A549 (cell line): ENCODE measurements around the gene JOSD1. TPM values are rescaled to one million over a fixed set of nuclear protein-coding genes. Genes with fewer than 3 reads are reported as not detected.
A peak's percentile ranks its signal among the peaks of the same experiment; 100 is the strongest.
"Not testable (repeated sequence)": the region's sequence is repeated elsewhere in the genome, so short reads cannot be mapped to it uniquely, and the experiment has no call there.

ENCODE experiments used
- ATAC-seq, 2 experiments: fragments of 200-7000 bp in 1 of 2; fragments of >200 bp in 1 of 2; cut with Nextera tagmentation in 1 of 2; cut with Tn5 transposase in 1 of 2; 3 replicates each; pipeline versions ENCODE4 v1.8.0 to v1.9.1; 2018 to 2020; ENCODE audit warnings: mild to moderate bottlenecking in 1 of 2, moderate library complexity in 1 of 2
- CTCF ChIA-PET: fragments of 300-600 bp; sonication (Branson Sonifier 250); formaldehyde crosslinking; extraction: SDS; loops from one replicate; lab custom pipeline; 2021; ENCODE audit warnings: antibody characterized with exemption, inconsistent platforms; lab: Yijun Ruan, JAX
- POLR2A ChIA-PET: fragments of 350-600 bp; formaldehyde crosslinking; extraction: SDS; loops from one replicate; lab custom pipeline; 2021; ENCODE audit warnings: antibody characterized with exemption, inconsistent platforms; lab: Yijun Ruan, JAX
- DNase-seq, 2 experiments: peaks; one replicate each; pipeline versions ENCODE4 v3.0.0 to v3.0.0-alpha.2; 2011 to 2016; ENCODE audit warnings: low read depth in 1 of 2, low spot score in 1 of 2
- FAIRE-seq: peaks from 2 replicates; lab custom pipeline; 2011; peaks lifted over from hg19 to GRCh38; lab: Jason Lieb, UNC
- H3K27ac ChIP-seq, 2 experiments: fragments of >200 bp; sonication (Bioruptor Twin); formaldehyde crosslinking; 3 replicates each; pipeline ENCODE4 v1.5.1; 2016 to 2017
- H3K4me1 ChIP-seq: fragments of >200 bp; sonication (Bioruptor Twin); formaldehyde crosslinking; 3 replicates; pipeline ENCODE4 v1.6.1; 2016
- H3K4me2 ChIP-seq: fragments of >200 bp; sonication (Bioruptor Twin); formaldehyde crosslinking; 3 replicates; pipeline ENCODE4 v1.6.1; 2016
- H3K4me3 ChIP-seq: fragments of >200 bp; sonication (Bioruptor Twin); formaldehyde crosslinking; 3 replicates; pipeline ENCODE4 v1.5.1; 2016
- H3K9me3 ChIP-seq: fragments of >200 bp; sonication (Bioruptor Twin); formaldehyde crosslinking; 3 replicates; pipeline ENCODE4 v1.6.1; 2016
- BCL3 ChIP-seq: fragments of >200 bp; sonication (Bioruptor Twin); formaldehyde crosslinking; IDR thresholded peaks from 3 replicates; pipeline ENCODE4 v1.6.1; 2016
- BHLHE40 ChIP-seq: IDR thresholded peaks from 2 replicates; pipeline ENCODE4 v1.6.1; 2012; ENCODE audit warnings: low read depth, low read length, inconsistent platforms
- FOSB ChIP-seq: fragments of 250-450 bp; sonication (Bioruptor Pico); IDR thresholded peaks from 2 replicates; pipeline ENCODE4 v1.5.0; 2020; ENCODE audit warnings: mild to moderate bottlenecking, moderate library complexity
- FOXS1 ChIP-seq: fragments of 250-450 bp; sonication (Bioruptor Pico); IDR thresholded peaks from 2 replicates; pipeline ENCODE4 v1.5.0; 2020; ENCODE audit warnings: mild to moderate bottlenecking, moderate library complexity
- HDAC2 ChIP-seq: fragments of 200-600 bp; sonication (generic); IDR thresholded peaks from 2 replicates; pipeline ENCODE4 v1.6.1; 2016
- HEYL ChIP-seq: fragments of 250-450 bp; sonication (Bioruptor Pico); IDR thresholded peaks from 2 replicates; pipeline ENCODE4 v1.8.0; 2021; ENCODE audit warnings: mild to moderate bottlenecking, moderate library complexity
- HMGXB4 ChIP-seq: fragments of 250-450 bp; sonication (Bioruptor Pico); IDR thresholded peaks from 2 replicates; pipeline ENCODE4 v1.5.0; 2021; ENCODE audit warnings: mild to moderate bottlenecking, moderate library complexity, borderline replicate concordance
- KDM5A ChIP-seq: fragments of 200-600 bp; sonication (generic); IDR thresholded peaks from 2 replicates; pipeline ENCODE4 v1.6.1; 2016; ENCODE audit warnings: antibody characterized with exemption, mild to moderate bottlenecking
- MAZ ChIP-seq: fragments of 150-350 bp; IDR thresholded peaks from 2 replicates; pipeline ENCODE4 v1.6.1; 2014; ENCODE audit warnings: antibody characterized with exemption, low read depth, low read length, borderline replicate concordance
- MYC ChIP-seq: IDR thresholded peaks from 2 replicates; pipeline ENCODE4 v1.6.1; 2012; ENCODE audit warnings: mild to moderate bottlenecking, inconsistent platforms, low read length, improper control_type of control experiment, borderline replicate concordance
- NPAS2 ChIP-seq: fragments of 250-450 bp; sonication (Bioruptor Pico); IDR thresholded peaks from 2 replicates; pipeline ENCODE4 v1.8.0; 2022; ENCODE audit warnings: mild to moderate bottlenecking, moderate library complexity, borderline replicate concordance
- TFCP2L1 ChIP-seq: fragments of 250-450 bp; sonication (Bioruptor Pico); IDR thresholded peaks from 2 replicates; pipeline ENCODE4 v1.5.0; 2021; ENCODE audit warnings: mild to moderate bottlenecking
- USF2 ChIP-seq: fragments of 450-650 bp; IDR thresholded peaks from 2 replicates; pipeline ENCODE4 v1.6.1; 2014; ENCODE audit warnings: antibody characterized with exemption
- WGBS: methylation state at CpG from one replicate; pipeline ENCODE4 v1.1.6; 2017; ENCODE audit errors: missing lambda C conversion rate; 5-methylcytosine and 5-hydroxymethylcytosine counted together
- polyA plus RNA-seq, 4 experiments: library from polyadenylated mRNA; depleted of rRNA in 3 of 4; stranded (reverse); fragments of >200 nt; fragmentation: RNase III in 1 of 4; extraction: RNeasy Plus Mini Kit Qiagen cat#74134 plus additional on column Dnase treatment in 1 of 4; gene quantifications; 2 replicates in 3 of 4; 3 replicates in 1 of 4; pipeline ENCODE4 v1.2.3, GENCODE V29; 2011 to 2017

JOSD1 gene
- polyA plus RNA-seq, 2 of the 4 experiments (the other 2 are of a cell fraction) = 29.7 to 37.5 TPM

- CTCF ChIA-PET = no interaction called here
- no peak for DNase-seq
Observed at GRCh38 chr22:38652859-38653258, 47.9 kb downstream of the JOSD1 start.

GRCh38 chr22:38649841-38650522, 50.8 kb downstream of the JOSD1 start:
- TF ChIP-seq USF2 (no peak), FOSB (CRISPR knock-in tag) (no peak), BCL3 (no peak), MYC (no peak), HEYL (no peak), HDAC2 (no peak), NPAS2 (CRISPR knock-in tag) (no peak), MAZ (no peak), BHLHE40 (no peak), FOXS1 (CRISPR knock-in tag) (no peak), TFCP2L1 (no peak), HMGXB4 (CRISPR knock-in tag) (no peak)
- no peaks in the 10 kb centered on the region for H3K9me3 ChIP-seq
- POLR2A ChIA-PET = no interaction called here
- no peak overlapping the region for H3K27ac ChIP-seq
- WGBS = 83% methylated on average over 5 of the region's 5 CpGs
- no peak for ATAC-seq
- H3K4me1 ChIP-seq = no peaks in the 10 kb centered on the region
- DNase-seq = no peak
- CTCF ChIA-PET = interaction anchor here (0.6 to 1.5 kb wide), 2 partner anchors 32 to 550 kb away, joined by 3 to 4 read pairs; partner anchors contain the start of gene TOMM22
- FAIRE-seq = no peak
- H3K4me3 ChIP-seq = no peak overlapping the region
- no peak overlapping the region for H3K4me2 ChIP-seq

More at GRCh38 chr22:38652859-38653258, 47.9 kb downstream of the JOSD1 start:
- H3K9me3 ChIP-seq = no peaks in the 10 kb centered on the region
- POLR2A ChIA-PET = no interaction called here
- FAIRE-seq = no peak
- no peak for TF ChIP-seq KDM5A
- H3K4me2 ChIP-seq = no peak overlapping the region
- no peak overlapping the region for H3K4me3 ChIP-seq
- ATAC-seq = no peak
- no peak overlapping the region for H3K27ac ChIP-seq
- peaks cover 6% of the 10 kb centered on the region; the same call in 2 of the 3 replicates for H3K4me1 ChIP-seq

GRCh38 chr22:38645430-38645829, 55.3 kb downstream of the JOSD1 start:
- no peak for TF ChIP-seq TFCP2L1
- Histone ChIP-seq H3K4me2 (no peak overlapping the region), H3K27ac (no peak overlapping the region), H3K4me1 (no peaks in the 10 kb centered on the region), H3K9me3 (no peaks in the 10 kb centered on the region), H3K4me3 (no peak overlapping the region)
- no peak for FAIRE-seq
- ChIA-PET POLR2A (no interaction called here), CTCF (no interaction called here)
- no peak for DNase-seq
- ATAC-seq = no peak
- 86% methylated on average over 4 of the region's 6 CpGs for WGBS

- H3K27ac ChIP-seq, H3K4me3 ChIP-seq, H3K4me1 ChIP-seq, H3K4me2 ChIP-seq, H3K9me3 ChIP-seq, POLR2A ChIA-PET, DNase-seq, CTCF ChIA-PET: not testable (repeated sequence)
- peak; percentile 79 to 100 for ATAC-seq
- FAIRE-seq = peak; percentile 100
- 84% methylated on average over 5 of the region's 5 CpGs for WGBS
Observed at GRCh38 chr22:38644245-38644644, 56.5 kb downstream of the JOSD1 start.
